Osteocyte (in vitro differentiated cells): Measurements from ENCODE around the gene FOSL1. TPM values are rescaled to one million over a fixed set of nuclear protein-coding genes. Genes with fewer than 3 reads are reported as not detected.

Experiments used
- DNase-seq: peaks from one replicate; pipeline ENCODE4 v3.0.0; 2021; ENCODE audit warnings: mixed read lengths; ENCODE audit not compliant: unreplicated experiment; ENCODE audit errors: extremely low spot score
- H3K27ac Mint-ChIP-seq: one replicate; pipeline ENCODE4 v1.8.0; 2021; ENCODE audit warnings: mild to moderate bottlenecking, mixed read lengths; ENCODE audit not compliant: unreplicated experiment
- H3K27me3 Mint-ChIP-seq: one replicate; pipeline ENCODE4 v1.8.0; 2021; ENCODE audit warnings: mixed read lengths; ENCODE audit not compliant: unreplicated experiment
- H3K36me3 Mint-ChIP-seq: one replicate; pipeline ENCODE4 v1.8.0; 2021; ENCODE audit warnings: mixed read lengths; ENCODE audit not compliant: unreplicated experiment
- H3K4me1 Mint-ChIP-seq: one replicate; pipeline ENCODE4 v1.8.0; 2021; ENCODE audit warnings: mixed read lengths; ENCODE audit not compliant: unreplicated experiment
- H3K4me3 Mint-ChIP-seq: one replicate; pipeline ENCODE4 v1.8.0; 2021; ENCODE audit warnings: mild to moderate bottlenecking, moderate library complexity, mixed read lengths; ENCODE audit not compliant: unreplicated experiment
- H3K9me3 Mint-ChIP-seq: one replicate; pipeline ENCODE4 v1.8.0; 2021; ENCODE audit warnings: mixed read lengths; ENCODE audit not compliant: unreplicated experiment
- total RNA-seq: library from RNA; stranded (reverse); gene quantifications from 2 replicates; pipeline ENCODE4 v1.2.1, GENCODE V29; 2021
- TF ChIP-seq, protein P1 (sequence below): fragments of 200-600 bp; sonication (generic); IDR thresholded peaks from 2 replicates; pipeline ENCODE4 v1.5.0; 2021; ENCODE audit warnings: antibody characterized with exemption, mild to moderate bottlenecking, moderate library complexity

Gene FOSL1
- total RNA-seq, 1 donor from 2014 or later: 38.0 TPM

DNA sequence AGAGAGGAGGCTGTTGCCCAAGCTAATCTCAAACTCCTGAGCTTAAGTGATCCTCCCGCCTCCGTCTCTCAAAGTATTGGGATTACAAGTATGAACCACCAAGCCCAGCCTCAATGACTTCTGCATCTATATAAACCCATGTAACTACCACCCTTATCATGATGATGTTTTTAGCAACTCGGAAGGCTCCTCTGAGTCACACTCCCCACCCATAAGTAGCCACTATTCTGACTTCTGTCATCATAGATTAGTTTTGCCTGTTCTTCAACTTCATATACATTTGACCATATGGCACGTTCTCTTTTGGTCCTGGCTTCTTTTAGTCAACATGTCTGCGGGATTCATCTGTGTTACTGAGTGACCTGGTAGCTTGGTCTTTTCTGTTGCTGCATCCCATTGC is 6.4 kb upstream of the FOSL1 start:
- TF ChIP-seq, protein P1, sequence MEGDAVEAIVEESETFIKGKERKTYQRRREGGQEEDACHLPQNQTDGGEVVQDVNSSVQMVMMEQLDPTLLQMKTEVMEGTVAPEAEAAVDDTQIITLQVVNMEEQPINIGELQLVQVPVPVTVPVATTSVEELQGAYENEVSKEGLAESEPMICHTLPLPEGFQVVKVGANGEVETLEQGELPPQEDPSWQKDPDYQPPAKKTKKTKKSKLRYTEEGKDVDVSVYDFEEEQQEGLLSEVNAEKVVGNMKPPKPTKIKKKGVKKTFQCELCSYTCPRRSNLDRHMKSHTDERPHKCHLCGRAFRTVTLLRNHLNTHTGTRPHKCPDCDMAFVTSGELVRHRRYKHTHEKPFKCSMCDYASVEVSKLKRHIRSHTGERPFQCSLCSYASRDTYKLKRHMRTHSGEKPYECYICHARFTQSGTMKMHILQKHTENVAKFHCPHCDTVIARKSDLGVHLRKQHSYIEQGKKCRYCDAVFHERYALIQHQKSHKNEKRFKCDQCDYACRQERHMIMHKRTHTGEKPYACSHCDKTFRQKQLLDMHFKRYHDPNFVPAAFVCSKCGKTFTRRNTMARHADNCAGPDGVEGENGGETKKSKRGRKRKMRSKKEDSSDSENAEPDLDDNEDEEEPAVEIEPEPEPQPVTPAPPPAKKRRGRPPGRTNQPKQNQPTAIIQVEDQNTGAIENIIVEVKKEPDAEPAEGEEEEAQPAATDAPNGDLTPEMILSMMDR: no peak
- Mint-ChIP-seq H3K4me1 (peaks cover 54% of the 10 kb centered on the region), H3K9me3 (no peaks in the 10 kb centered on the region), H3K36me3 (no peaks in the 10 kb centered on the region), H3K27ac (no peak overlapping the region), H3K27me3 (no peaks in the 10 kb centered on the region), H3K4me3 (no peak overlapping the region)
- DNase-seq: no peak

DNA sequence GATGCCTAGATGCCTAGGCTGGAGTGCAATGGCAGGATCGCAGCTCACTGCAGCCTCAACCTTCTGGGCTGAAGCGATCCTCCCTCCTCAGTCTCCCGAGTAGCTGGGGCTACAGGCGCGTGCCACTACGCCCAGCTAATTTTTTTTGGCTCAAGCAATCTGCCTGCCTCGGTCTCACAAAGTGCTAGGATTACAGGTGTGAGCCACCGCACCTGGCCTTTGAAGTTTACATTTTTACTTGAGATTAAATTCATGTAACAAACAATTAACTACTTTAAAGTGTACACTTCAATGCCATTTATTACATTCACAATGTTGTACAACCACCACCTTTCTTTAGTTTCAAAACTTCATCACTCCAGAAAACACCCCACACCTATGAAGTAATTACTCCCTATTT is 3.5 kb upstream of the FOSL1 start:
- TF ChIP-seq, protein P1: no peak
- DNase-seq: no peak
- H3K27me3 Mint-ChIP-seq: no peaks in the 10 kb centered on the region
- H3K4me3 Mint-ChIP-seq: no peak overlapping the region
- no peaks in the 10 kb centered on the region for H3K36me3 Mint-ChIP-seq
- peak overlapping the region; percentile 90 for H3K27ac Mint-ChIP-seq
- no peaks in the 10 kb centered on the region for H3K9me3 Mint-ChIP-seq
- H3K4me1 Mint-ChIP-seq: peaks cover 47% of the 10 kb centered on the region

DNA sequence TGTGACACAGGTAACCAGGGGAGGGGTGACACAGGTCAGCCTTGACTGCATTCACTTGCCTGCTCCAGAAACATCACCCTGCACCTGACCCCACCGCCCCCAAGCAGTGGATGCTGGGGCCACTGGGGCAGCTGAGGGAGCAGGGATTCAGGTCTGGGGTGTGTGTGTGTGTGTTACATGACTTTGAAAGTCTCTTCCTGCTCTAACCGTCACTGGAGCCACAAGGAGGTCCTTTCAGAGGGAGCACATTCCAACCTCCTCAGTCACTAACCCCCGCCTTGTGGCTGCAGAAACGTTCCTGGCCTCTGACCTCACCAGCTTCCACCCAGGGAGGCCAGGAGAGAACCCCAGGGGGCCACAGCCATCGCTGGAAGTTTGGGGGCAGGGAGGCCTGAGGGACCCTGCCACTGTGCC is 2.9 kb upstream of the FOSL1 start:
- no peaks in the 10 kb centered on the region for H3K9me3 Mint-ChIP-seq
- no peaks in the 10 kb centered on the region for H3K36me3 Mint-ChIP-seq
- H3K27ac Mint-ChIP-seq: peak overlapping the region; percentile 90
- peak; percentile 81 for DNase-seq
- H3K4me3 Mint-ChIP-seq: no peak overlapping the region
- peaks cover 52% of the 10 kb centered on the region for H3K4me1 Mint-ChIP-seq
- no peaks in the 10 kb centered on the region for H3K27me3 Mint-ChIP-seq
- TF ChIP-seq, protein P1: no peak

DNA sequence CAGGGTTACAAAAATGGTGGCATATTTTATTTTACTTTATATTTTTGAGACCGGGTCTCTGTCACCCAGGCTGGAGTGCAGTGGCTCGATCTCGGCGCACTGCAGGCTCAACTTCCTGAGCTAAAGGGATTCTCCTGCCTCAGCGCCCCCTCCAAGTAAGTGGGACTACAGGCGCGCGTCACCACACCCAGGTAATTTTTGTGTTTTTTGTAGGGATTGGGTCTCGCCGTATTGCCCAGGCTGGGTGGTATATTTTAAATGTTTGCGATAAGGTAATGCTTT is 652 bp upstream of the FOSL1 start:
- Mint-ChIP-seq H3K27me3 (no peaks in the 10 kb centered on the region), H3K27ac (peak overlapping the region; percentile 90)

DNA sequence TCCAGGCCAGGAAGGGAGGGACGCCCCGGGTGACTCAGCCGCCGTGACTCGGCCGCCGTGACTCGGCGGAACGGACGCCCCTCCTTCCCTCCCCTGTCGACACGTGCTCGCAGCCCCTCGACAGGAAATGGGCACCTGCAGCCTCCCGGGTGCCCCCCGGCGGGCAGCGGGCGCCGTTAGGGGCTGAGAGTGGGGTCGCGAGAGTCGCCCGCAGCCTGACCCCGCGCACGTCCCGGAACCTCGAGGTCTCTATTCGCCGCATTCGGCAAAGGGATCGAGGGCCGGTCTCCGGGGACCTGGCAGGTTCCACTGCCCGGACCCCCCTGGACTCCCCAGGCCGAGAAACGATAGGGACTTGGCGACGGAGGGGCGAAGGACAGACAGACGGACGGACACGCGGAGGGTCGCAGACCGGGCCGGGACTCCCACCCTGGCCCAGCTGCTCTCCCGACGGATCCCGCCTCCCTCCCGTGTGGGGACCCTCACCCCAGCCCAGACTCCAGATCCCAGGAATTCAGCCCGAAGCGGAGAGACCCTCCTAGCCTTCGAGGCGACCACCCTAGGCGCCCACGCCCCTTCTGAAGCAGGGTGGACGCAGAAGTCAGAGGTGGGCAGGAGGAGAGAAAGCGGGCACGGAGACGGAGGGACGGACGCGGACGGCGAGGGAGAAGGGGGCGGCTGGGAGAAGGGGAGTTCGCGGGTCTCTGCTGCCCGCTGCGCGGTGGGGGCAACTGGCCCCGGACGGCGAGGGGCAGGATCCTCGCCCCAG is 648 bp downstream of the FOSL1 start:
- Mint-ChIP-seq H3K36me3 (peaks cover 2% of the 10 kb centered on the region), H3K27me3 (no peaks in the 10 kb centered on the region), H3K4me1 (peaks cover 64% of the 10 kb centered on the region), H3K4me3 (peak overlapping the region; percentile 90), H3K9me3 (no peaks in the 10 kb centered on the region), H3K27ac (peak overlapping the region; percentile 82)
- DNase-seq: peak; percentile 91
- TF ChIP-seq, protein P1: no peak

More for the DNA sequence above, 652 bp upstream of the FOSL1 start:
- peak overlapping the region; percentile 60 for H3K4me3 Mint-ChIP-seq
- H3K9me3 Mint-ChIP-seq: no peaks in the 10 kb centered on the region
- TF ChIP-seq, protein P1: no peak
- DNase-seq: no peak
- no peaks in the 10 kb centered on the region for H3K36me3 Mint-ChIP-seq
- H3K4me1 Mint-ChIP-seq: peaks cover 57% of the 10 kb centered on the region
